ENCODE measurements around the gene LUC7L. TPM values are rescaled to one million over a fixed set of nuclear protein-coding genes. Genes with fewer than 3 reads are reported as not detected.

The LUC7L gene, protein sequence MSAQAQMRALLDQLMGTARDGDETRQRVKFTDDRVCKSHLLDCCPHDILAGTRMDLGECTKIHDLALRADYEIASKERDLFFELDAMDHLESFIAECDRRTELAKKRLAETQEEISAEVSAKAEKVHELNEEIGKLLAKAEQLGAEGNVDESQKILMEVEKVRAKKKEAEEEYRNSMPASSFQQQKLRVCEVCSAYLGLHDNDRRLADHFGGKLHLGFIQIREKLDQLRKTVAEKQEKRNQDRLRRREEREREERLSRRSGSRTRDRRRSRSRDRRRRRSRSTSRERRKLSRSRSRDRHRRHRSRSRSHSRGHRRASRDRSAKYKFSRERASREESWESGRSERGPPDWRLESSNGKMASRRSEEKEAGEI
- total RNA-seq: 160 TPM

DNA sequence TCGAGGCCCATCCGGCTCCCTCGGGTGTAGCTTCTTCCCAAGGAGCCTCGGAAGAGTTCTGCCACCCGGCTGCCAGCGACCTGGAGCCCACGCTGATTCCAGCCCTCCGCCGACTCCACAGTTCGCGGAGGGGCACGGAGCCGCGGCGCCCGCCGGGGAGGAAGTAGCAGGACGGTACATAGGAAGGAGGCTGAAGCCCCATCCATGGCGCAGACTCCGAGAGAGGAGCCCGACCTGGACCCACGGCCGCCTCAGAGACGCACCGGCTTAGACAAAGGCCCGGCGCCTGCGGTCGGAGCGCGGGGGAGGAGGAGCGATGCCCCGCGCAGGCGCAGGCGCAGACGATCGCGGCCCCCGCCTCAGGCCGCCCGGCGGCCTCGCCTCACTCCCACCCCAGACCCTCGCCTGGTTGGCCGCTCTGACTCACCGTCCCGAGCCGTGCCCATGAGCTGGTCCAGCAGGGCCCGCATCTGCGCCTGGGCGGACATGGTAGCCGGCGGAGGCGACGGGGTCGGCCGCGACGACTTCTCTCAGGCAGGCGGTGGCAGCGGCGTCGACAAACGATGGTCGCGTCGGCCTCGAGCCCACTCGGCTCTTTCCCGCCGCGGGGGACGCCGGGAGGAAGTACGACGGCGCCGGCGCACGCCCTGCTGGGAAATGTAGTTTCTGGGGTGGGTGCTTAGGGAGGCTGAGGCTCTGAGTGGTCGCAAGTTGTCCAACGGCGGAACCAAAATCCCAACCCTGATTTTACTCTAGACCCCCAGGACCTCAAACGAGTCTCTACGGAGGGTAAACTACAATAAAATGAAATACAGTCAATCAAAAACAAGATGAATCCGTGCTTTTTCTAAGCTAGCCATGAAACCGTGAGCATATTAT lies at the start of gene LUC7L:
Gene LUC7L (minus strand): TSS at position 598 of the 879 bp plus-strand sequence. CDS start 110 bp downstream, at position 488.

DNA sequence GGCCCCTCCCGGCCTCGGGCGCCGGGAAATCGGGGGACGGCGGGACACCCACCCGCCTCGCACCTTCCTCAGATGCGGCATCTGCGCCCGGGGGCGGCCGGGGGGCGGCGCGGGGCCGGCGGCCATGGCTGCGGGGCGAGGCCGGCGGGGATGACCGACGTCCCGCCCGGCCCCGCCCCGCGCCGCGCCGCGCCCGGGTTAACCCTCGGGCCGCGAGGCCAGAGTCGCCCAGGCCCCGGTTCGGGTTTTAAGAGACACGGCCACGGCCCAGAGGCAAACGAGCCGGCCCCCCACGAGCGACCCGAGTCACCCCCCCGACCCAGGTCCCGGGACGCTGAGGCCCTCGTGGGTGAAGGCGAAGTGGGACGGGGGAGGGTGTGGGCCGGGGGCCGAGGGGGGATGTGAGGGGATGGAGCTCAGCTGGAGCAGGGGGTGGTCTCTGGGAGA lies 46.6 kb upstream of the LUC7L start, which contains the start of gene RGS11:
Gene RGS11 (minus strand): TSS at position 159 of the 447 bp plus-strand sequence. CDS start 33 bp downstream, at position 126.

DNA sequence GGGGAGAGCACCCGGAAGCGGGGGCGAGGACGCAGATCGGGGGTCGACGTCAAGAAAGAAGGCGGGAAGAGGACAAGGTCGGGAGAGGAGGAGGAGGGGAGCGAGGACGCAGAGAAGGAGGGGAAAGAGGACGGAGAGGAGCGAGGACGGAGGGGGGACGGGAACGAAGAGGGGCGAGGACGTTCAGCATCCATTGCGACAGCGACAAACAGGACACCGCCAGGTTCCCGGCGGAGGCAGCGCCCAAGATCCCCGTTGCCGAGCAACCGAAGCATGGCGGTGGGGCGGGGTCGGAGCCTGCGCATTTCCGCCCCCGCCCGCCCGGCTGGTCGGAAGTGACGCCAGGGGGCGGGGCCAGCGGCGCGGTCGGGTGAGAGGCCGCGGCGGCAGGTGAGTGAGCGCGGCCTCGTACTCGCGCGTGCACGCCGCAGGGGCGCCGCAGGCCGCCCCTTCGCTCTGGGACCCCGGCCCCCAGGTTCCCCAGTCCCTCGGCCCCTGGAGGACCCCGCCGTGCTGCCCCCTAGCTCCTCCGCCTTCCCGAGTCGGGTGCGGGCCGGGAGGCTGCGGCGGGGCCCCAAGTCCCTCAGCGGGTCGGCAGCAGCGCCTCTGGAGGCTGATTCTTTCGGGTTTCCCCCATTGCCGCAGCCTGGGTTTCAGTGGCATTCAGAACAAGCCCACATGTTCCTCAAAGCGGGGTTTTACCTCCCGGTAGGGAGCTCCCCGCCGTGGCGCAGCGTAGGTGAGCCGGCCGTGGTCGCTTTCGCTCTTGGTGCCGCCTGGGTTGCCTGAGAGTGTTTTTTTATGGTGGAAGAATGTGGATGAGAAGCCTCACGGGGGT lies 5.4 kb upstream of the LUC7L start, which contains the start of gene FAM234A:
Gene FAM234A (plus strand): TSS at position 354 of the 838 bp plus-strand sequence. CDS start 19,593 bp downstream, outside the sequence.

DNA sequence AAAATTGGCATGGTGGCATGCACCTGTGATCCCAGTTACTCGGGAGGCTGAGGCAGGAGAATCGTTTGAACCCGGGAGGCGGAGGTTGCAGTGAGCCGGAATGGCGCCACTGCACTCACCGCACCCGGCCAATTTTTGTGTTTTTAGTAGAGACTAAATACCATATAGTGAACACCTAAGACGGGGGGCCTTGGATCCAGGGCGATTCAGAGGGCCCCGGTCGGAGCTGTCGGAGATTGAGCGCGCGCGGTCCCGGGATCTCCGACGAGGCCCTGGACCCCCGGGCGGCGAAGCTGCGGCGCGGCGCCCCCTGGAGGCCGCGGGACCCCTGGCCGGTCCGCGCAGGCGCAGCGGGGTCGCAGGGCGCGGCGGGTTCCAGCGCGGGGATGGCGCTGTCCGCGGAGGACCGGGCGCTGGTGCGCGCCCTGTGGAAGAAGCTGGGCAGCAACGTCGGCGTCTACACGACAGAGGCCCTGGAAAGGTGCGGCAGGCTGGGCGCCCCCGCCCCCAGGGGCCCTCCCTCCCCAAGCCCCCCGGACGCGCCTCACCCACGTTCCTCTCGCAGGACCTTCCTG lies 49.1 kb downstream of the LUC7L start, which contains the start of gene HBQ1:
Gene HBQ1 (plus strand): TSS at position 359 of the 575 bp plus-strand sequence. CDS start 28 bp downstream, at position 387.

DNA sequence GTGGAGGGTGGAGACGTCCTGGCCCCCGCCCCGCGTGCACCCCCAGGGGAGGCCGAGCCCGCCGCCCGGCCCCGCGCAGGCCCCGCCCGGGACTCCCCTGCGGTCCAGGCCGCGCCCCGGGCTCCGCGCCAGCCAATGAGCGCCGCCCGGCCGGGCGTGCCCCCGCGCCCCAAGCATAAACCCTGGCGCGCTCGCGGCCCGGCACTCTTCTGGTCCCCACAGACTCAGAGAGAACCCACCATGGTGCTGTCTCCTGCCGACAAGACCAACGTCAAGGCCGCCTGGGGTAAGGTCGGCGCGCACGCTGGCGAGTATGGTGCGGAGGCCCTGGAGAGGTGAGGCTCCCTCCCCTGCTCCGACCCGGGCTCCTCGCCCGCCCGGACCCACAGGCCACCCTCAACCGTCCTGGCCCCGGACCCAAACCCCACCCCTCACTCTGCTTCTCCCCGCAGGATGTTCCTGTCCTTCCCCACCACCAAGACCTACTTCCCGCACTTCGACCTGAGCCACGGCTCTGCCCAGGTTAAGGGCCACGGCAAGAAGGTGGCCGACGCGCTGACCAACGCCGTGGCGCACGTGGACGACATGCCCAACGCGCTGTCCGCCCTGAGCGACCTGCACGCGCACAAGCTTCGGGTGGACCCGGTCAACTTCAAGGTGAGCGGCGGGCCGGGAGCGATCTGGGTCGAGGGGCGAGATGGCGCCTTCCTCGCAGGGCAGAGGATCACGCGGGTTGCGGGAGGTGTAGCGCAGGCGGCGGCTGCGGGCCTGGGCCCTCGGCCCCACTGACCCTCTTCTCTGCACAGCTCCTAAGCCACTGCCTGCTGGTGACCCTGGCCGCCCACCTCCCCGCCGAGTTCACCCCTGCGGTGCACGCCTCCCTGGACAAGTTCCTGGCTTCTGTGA lies 52.5 kb downstream of the LUC7L start, which contains the start of gene HBA1:
Gene HBA1 (plus strand): TSS at position 204 of the 906 bp plus-strand sequence. CDS start 37 bp downstream, at position 241.

DNA sequence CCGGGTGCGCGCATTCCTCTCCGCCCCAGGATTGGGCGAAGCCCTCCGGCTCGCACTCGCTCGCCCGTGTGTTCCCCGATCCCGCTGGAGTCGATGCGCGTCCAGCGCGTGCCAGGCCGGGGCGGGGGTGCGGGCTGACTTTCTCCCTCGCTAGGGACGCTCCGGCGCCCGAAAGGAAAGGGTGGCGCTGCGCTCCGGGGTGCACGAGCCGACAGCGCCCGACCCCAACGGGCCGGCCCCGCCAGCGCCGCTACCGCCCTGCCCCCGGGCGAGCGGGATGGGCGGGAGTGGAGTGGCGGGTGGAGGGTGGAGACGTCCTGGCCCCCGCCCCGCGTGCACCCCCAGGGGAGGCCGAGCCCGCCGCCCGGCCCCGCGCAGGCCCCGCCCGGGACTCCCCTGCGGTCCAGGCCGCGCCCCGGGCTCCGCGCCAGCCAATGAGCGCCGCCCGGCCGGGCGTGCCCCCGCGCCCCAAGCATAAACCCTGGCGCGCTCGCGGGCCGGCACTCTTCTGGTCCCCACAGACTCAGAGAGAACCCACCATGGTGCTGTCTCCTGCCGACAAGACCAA lies 56.8 kb downstream of the LUC7L start, which contains the start of gene HBA2:
Gene HBA2 (plus strand): TSS at position 503 of the 568 bp plus-strand sequence. CDS start 37 bp downstream, at position 540.

DNA sequence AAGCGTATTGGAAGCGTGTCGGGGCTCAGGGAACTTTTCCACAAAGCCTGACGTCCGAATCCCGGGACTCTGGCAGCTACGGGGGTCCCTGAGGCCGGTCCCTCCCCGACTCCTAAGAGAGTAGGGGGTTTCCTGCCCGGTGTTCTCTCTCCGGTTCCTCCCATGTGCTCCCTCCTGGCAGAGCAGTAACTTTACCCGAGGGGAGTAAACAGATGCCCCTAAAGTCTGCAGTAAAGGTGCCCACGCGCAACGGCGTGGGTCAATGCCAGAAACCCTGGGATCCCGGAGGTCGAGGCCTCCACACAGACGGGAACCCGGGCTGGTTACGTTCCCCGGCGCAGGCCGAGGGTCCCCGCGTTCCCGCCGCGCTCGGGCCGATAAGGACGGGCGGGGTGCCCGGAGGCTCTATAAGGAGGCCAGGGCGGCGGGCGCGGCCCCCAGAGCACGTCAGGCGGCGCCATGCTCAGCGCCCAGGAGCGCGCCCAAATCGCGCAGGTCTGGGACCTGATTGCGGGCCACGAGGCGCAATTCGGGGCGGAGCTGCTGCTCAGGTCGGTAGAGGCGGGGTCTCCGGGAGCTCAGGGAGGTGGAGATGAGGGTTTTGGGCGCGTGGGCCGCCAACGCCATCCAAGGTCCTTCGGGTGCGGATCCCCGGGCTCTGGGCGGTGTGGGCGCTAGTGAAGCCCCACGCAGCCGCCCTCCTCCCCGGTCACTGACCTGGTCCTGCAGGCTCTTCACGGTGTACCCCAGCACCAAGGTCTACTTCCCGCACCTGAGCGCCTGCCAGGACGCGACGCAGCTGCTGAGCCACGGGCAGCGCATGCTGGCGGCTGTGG lies 63.5 kb downstream of the LUC7L start, which contains the start of gene HBM:
Gene HBM (plus strand): TSS at position 440 of the 836 bp plus-strand sequence. CDS start 20 bp downstream, at position 460.

DNA sequence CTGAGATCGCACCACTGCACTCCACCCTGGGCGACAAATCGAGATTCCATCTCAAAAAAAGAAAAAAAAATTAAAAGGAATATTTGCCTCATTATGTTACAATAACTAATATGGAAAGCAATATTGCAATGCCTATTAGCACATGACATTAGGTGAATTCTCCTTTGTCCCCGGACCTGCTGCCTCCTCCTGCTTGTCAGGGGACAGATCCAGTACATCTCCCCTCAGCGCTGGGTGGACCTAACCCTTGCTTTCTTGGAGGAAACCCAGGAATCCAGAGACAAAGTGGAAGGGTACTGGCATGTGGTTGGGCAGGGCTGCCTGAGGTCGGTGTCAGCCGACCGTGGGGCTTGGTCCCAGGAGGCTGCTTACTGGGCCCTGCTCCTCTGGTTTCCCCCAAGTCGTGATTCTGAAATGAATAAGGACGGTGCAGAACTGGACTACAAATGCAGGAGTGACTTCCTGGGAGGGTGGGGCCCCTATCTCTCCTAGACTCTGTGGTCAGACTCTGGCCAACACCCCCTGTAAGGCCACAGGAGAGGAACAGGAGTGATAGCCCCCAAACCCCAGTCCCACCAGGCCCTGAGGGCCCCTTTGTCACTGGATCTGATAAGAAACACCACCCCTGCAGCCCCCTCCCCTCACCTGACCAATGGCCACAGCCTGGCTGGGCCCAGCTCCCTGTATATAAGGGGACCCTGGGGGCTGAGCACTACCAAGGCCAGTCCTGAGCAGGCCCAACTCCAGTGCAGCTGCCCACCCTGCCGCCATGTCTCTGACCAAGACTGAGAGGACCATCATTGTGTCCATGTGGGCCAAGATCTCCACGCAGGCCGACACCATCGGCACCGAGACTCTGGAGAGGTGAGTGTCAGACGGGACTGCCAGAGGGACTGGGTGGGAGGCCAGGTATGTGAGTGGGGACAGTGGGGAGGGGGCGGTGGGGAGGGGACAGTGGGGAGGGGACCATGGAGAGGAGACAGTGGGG lies 76.8 kb downstream of the LUC7L start, which contains the start of gene HBZ:
Gene HBZ (plus strand): TSS at position 504 of the 988 bp plus-strand sequence. CDS start 266 bp downstream, at position 770.

Other genes with a start within 250 kb of the LUC7L start
- gene POLR3K, start 175.8 kb downstream of the LUC7L start, total RNA-seq: 2.3 TPM
- gene SNRNP25, start 175.6 kb downstream of the LUC7L start, total RNA-seq: 13.4 TPM
- gene RHBDF1, start 156.8 kb downstream of the LUC7L start, total RNA-seq: 36.1 TPM
- 40.2 TPM for gene MPG, start 151.2 kb downstream of the LUC7L start, total RNA-seq
- 29.9 TPM for gene NPRL3, start 90.8 kb downstream of the LUC7L start, total RNA-seq
- 2.2 TPM for gene HBZ, start 76.8 kb downstream of the LUC7L start, total RNA-seq
- 15.4 TPM for gene HBM, start 63.5 kb downstream of the LUC7L start, total RNA-seq
- 1,606 TPM for gene HBA2, start 56.6 kb downstream of the LUC7L start, total RNA-seq
- gene HBA1, start 52.8 kb downstream of the LUC7L start, total RNA-seq: 1,075 TPM
- 4.1 TPM for gene HBQ1, start 49.0 kb downstream of the LUC7L start, total RNA-seq
- 66.5 TPM for gene FAM234A, start 5.4 kb upstream of the LUC7L start, total RNA-seq
- 8.2 TPM for gene RGS11, start 46.5 kb upstream of the LUC7L start, total RNA-seq
- gene ARHGDIG, start 51.1 kb upstream of the LUC7L start, total RNA-seq: 10.5 TPM
- 2.1 TPM for gene PDIA2, start 53.7 kb upstream of the LUC7L start, total RNA-seq
- 20.4 TPM for gene AXIN1, start 123.3 kb upstream of the LUC7L start, total RNA-seq
- 44.0 TPM for gene MRPL28, start 141.1 kb upstream of the LUC7L start, total RNA-seq
- gene PGAP6, start 152.5 kb upstream of the LUC7L start, total RNA-seq: 14.2 TPM
- 30.3 TPM for gene NME4, start 167.8 kb upstream of the LUC7L start, total RNA-seq
- 10.2 TPM for gene DECR2, start 172.4 kb upstream of the LUC7L start, total RNA-seq
- gene RAB11FIP3, start 196.2 kb upstream of the LUC7L start, total RNA-seq: 37.7 TPM

All from camera-type eye (tissue), 1 donor.